Peyer's patch (tissue), 4 donors: ENCODE results near the gene GNG13.

ENCODE experiments used
- POLR2A ChIP-seq, 2 donors: fragments of 450-650 bp; IDR thresholded peaks; one replicate each; pipeline ENCODE4 v1.5.1; 2017; ENCODE audit warnings: antibody characterized with exemption in 2 of 2, mild to moderate bottlenecking in 2 of 2, moderate library complexity in 2 of 2
- TF ChIP-seq, protein P1 (sequence below), 6 experiments: fragments of 450-650 bp in 4 of 6; fragments of 200-600 bp in 2 of 6; sonication (generic) in 1 of 6; IDR thresholded peaks; one replicate each; pipeline ENCODE4 v1.5.1; 2017 to 2019; ENCODE audit warnings: antibody characterized with exemption in 6 of 6, mild to moderate bottlenecking in 3 of 6, moderate library complexity in 1 of 6

DNA sequence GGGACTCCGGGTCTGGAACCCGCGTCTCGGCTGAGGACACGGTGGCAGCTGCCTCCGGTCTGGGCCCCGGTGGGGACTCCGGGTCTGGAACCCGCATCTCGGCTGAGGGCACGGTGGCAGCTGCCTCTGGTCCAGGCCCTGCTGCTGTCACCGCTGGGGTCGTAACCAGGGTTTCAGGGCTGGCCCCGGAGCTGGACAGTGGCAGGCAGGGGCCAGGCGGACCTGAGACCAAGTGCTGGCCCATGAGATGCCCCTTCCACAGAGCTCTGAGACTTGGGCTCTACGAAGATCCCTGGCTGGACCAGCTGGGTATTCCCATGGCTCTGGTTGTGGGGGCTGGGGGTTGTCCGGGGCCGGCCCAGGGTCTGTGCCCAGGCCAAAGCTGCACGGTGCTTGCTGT is 16.1 kb downstream of the GNG13 start:
- TF ChIP-seq, protein P1, sequence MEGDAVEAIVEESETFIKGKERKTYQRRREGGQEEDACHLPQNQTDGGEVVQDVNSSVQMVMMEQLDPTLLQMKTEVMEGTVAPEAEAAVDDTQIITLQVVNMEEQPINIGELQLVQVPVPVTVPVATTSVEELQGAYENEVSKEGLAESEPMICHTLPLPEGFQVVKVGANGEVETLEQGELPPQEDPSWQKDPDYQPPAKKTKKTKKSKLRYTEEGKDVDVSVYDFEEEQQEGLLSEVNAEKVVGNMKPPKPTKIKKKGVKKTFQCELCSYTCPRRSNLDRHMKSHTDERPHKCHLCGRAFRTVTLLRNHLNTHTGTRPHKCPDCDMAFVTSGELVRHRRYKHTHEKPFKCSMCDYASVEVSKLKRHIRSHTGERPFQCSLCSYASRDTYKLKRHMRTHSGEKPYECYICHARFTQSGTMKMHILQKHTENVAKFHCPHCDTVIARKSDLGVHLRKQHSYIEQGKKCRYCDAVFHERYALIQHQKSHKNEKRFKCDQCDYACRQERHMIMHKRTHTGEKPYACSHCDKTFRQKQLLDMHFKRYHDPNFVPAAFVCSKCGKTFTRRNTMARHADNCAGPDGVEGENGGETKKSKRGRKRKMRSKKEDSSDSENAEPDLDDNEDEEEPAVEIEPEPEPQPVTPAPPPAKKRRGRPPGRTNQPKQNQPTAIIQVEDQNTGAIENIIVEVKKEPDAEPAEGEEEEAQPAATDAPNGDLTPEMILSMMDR (IDR thresholded peaks at IDR 0.05): no peak
- no peak for TF ChIP-seq POLR2A (IDR thresholded peaks at IDR 0.05)
